ENCODE results near the gene IST1. TPM values are rescaled to one million over a fixed set of nuclear protein-coding genes. Genes with fewer than 3 reads are reported as not detected.

IST1 gene
- total and polyA plus RNA-seq, 9 of the 15 experiments (the other 6 are each of a cell fraction or from before 2014, with no cell fraction given) = 135 to 334 (median 188) TPM

DNA sequence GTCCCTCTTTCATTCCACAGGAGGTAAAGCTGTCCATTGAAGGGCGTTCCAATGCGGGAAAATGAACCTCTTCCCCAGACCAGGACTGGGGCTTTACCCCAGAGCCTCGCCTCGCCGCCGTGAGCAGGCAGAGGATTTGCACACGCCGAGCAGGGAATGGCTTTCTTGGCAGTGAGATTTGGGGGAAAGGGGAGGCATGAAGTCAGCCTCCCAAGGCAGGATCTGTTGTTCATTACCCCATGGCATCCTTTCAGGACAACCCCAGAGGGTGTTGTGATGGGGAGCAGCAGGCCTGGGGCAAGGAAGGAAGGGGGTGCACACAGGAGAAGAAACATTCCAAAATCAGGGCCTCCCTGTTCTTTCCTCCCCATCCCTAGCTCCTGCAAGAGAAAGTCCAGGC lies 43.6 kb upstream of the IST1 start:
- H3K79me2 ChIP-seq (ENCODE audit: control insufficient read depth, insufficient read depth, low read length) = peaks cover 14% of the 10 kb centered on the region

DNA sequence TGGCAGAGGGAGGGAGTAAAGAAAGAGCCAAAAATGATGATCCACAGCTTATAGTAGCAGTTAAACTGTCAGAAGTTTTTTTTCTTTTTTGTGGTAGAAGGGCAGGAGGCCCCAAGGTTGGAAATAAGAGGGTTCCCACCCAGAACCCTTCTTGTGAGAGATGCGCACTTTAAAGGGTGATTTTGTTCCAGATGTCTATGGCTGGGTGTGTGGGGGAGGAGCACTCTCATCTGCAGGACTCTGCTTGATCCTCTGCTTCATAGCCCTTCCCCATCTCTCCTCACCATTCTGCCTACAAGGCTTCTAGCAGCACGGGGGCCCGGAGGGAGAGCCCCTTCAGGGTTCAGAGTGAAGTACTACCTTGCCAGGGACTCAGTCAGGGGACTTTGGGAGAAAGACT lies 43.2 kb upstream of the IST1 start:
- H2AFZ ChIP-seq (ENCODE audit: low read depth, low read length) = no peak overlapping the region
- 77% methylated on average over 3 of the region's 3 CpGs for WGBS (ENCODE audit: insufficient coverage, low coverage, missing lambda C conversion rate)
- CTCF ChIA-PET (ENCODE audit: low intra/inter-chr PET ratio) = no interaction called here
- FAIRE-seq = no peak
- peaks cover 4% of the 10 kb centered on the region for H4K20me1 ChIP-seq (replicated peaks; ENCODE audit: control insufficient read depth, insufficient read depth, low read length)
- no peaks in the 10 kb centered on the region for H3K27me3 ChIP-seq (ENCODE audit: control insufficient read depth in 2 of 2, insufficient read depth in 2 of 2, low read length in 2 of 2)
- no peak overlapping the region for H3K27ac ChIP-seq (ENCODE audit: extremely low read depth, low read depth, low read length)
- no peak overlapping the region for H3K4me3 ChIP-seq
- peaks cover 3% of the 10 kb centered on the region for H3K9me1 ChIP-seq (ENCODE audit: control insufficient read depth, insufficient read depth, low read length)
- H3K4me2 ChIP-seq (ENCODE audit: insufficient read depth, low read length) = no peak overlapping the region
- no peaks in the 10 kb centered on the region; a peak in 1 of 5 replicates for H3K4me1 ChIP-seq (replicated peaks in 1 of 2; ENCODE audit: control insufficient read depth in 2 of 2, insufficient read depth in 2 of 2, low read length in 2 of 2)
- no peaks in the 10 kb centered on the region for H3K9me3 ChIP-seq (replicated peaks; ENCODE audit: control insufficient read depth, insufficient read depth, low read depth, low read length)
- DNase-seq (ENCODE audit: extremely low read depth in 1 of 4, low spot score in 3 of 4) = no peak
- peaks cover 63% of the 10 kb centered on the region for H3K36me3 ChIP-seq (ENCODE audit: control insufficient read depth, insufficient read depth, low read length)
- no peak for ATAC-seq
- intact Hi-C loops (cut with micrococcal nuclease) (no loop called here), in situ Hi-C loops (cut with MboI) (no loop called here)
- no peak overlapping the region for H3K9ac ChIP-seq (ENCODE audit: insufficient read depth in 1 of 2, low read depth in 2 of 2, low read length in 2 of 2)
- POLR2A ChIA-PET = interaction anchor here (0.7 to 2.2 kb wide), 3 partner anchors 10 to 171 kb away, joined by 3 to 18 read pairs (median 3); no protein-coding TSS in a partner anchor
- no TSS peak for BruUV-seq (replicated peaks)
- H3K79me2 ChIP-seq (ENCODE audit: control insufficient read depth, insufficient read depth, low read length) = peaks cover 10% of the 10 kb centered on the region
- TF ChIP-seq, protein P1, sequence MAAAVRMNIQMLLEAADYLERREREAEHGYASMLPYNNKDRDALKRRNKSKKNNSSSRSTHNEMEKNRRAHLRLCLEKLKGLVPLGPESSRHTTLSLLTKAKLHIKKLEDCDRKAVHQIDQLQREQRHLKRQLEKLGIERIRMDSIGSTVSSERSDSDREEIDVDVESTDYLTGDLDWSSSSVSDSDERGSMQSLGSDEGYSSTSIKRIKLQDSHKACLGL (CRISPR knock-in tag; IDR thresholded peaks at IDR 0.05; ENCODE audit: borderline replicate concordance, poor library complexity, severe bottlenecking) = no peak
- TF ChIP-seq CBFA2T2 (conservative IDR thresholded peaks at IDR 0.05) = no peak
- TF ChIP-seq ZKSCAN3 (CRISPR knock-in tag; IDR thresholded peaks at IDR 0.05) = no peak
- TF ChIP-seq RFX5 (IDR thresholded peaks at IDR 0.05; ENCODE audit: low read depth, low read length) = no peak
- TF ChIP-seq RBBP5 (IDR thresholded peaks at IDR 0.05; ENCODE audit: borderline replicate concordance, insufficient read depth, low read length, poor library complexity, severe bottlenecking) = no peak
- TF ChIP-seq NR2C1 (IDR thresholded peaks at IDR 0.05) = no peak
- TF ChIP-seq NR2C1 (tag; IDR thresholded peaks at IDR 0.05) = no peak
- no peak for TF ChIP-seq RFX7 (CRISPR knock-in tag; IDR thresholded peaks at IDR 0.05)
- TF ChIP-seq, protein P2, sequence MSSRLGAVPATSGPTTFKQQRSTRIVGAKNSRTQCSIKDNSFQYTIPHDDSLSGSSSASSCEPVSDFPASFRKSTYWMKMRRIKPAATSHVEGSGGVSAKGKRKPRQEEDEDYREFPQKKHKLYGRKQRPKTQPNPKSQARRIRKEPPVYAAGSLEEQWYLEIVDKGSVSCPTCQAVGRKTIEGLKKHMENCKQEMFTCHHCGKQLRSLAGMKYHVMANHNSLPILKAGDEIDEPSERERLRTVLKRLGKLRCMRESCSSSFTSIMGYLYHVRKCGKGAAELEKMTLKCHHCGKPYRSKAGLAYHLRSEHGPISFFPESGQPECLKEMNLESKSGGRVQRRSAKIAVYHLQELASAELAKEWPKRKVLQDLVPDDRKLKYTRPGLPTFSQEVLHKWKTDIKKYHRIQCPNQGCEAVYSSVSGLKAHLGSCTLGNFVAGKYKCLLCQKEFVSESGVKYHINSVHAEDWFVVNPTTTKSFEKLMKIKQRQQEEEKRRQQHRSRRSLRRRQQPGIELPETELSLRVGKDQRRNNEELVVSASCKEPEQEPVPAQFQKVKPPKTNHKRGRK (tag; IDR thresholded peaks at IDR 0.05) = no peak
- TF ChIP-seq MTA3 (IDR thresholded peaks at IDR 0.05; ENCODE audit: borderline replicate concordance) = no peak
- TF ChIP-seq SAFB (IDR thresholded peaks at IDR 0.05; ENCODE audit: borderline replicate concordance, low read depth, low read length) = no peak
- TF ChIP-seq POLR2G (IDR thresholded peaks at IDR 0.05; ENCODE audit: low read depth, low read length) = no peak
- no peak for TF ChIP-seq TCF3 (CRISPR knock-in tag; IDR thresholded peaks at IDR 0.05)

More for the DNA sequence above, 43.6 kb upstream of the IST1 start:
- BruUV-seq (replicated peaks) = no TSS peak
- Histone ChIP-seq H3K4me2 (ENCODE audit: insufficient read depth, low read length) (no peak overlapping the region), H3K9me3 (replicated peaks; ENCODE audit: control insufficient read depth, insufficient read depth, low read depth, low read length) (no peaks in the 10 kb centered on the region), H3K36me3 (ENCODE audit: control insufficient read depth, insufficient read depth, low read length) (peaks cover 63% of the 10 kb centered on the region), H3K27ac (ENCODE audit: extremely low read depth, low read depth, low read length) (no peak overlapping the region), H3K4me1 (replicated peaks in 1 of 2; ENCODE audit: control insufficient read depth in 2 of 2, insufficient read depth in 2 of 2, low read length in 2 of 2) (no peaks in the 10 kb centered on the region; a peak in 1 of 5 replicates), H3K27me3 (ENCODE audit: control insufficient read depth in 2 of 2, insufficient read depth in 2 of 2, low read length in 2 of 2) (no peaks in the 10 kb centered on the region), H3K9ac (ENCODE audit: insufficient read depth in 1 of 2, low read depth in 2 of 2, low read length in 2 of 2) (no peak overlapping the region), H3K4me3 (no peak overlapping the region), H2AFZ (ENCODE audit: low read depth, low read length) (no peak overlapping the region), H3K9me1 (ENCODE audit: control insufficient read depth, insufficient read depth, low read length) (peaks cover 3% of the 10 kb centered on the region), H4K20me1 (replicated peaks; ENCODE audit: control insufficient read depth, insufficient read depth, low read length) (peaks cover 4% of the 10 kb centered on the region)
- ATAC-seq = no peak
- intact Hi-C loops (cut with micrococcal nuclease) (no loop called here), in situ Hi-C loops (cut with MboI) (no loop called here)
- TF ChIP-seq EHMT2 (IDR thresholded peaks at IDR 0.05) (no peak), ZNF140 (CRISPR knock-in tag; IDR thresholded peaks at IDR 0.05) (no peak), SMAD3 (CRISPR knock-in tag; conservative IDR thresholded peaks at IDR 0.05) (no peak), RAD21 (CRISPR knock-in tag; conservative IDR thresholded peaks at IDR 0.05 in 1 of 2, IDR thresholded peaks at IDR 0.05 in 1 of 2) (no peak), CHCHD3 (CRISPR knock-in tag; IDR thresholded peaks at IDR 0.05) (no peak), NFRKB (IDR thresholded peaks at IDR 0.05; ENCODE audit: low read depth) (no peak), CBX5 (IDR thresholded peaks at IDR 0.05; ENCODE audit: borderline replicate concordance, low read depth) (no peak), SIRT6 (IDR thresholded peaks at IDR 0.05; ENCODE audit: low read depth, low read length) (no peak)
- ChIA-PET POLR2A (interaction anchor here (0.7 to 2.2 kb wide), 3 partner anchors 10 to 171 kb away, joined by 3 to 18 read pairs (median 3); no protein-coding TSS in a partner anchor), CTCF (ENCODE audit: low intra/inter-chr PET ratio) (no interaction called here)
- no peak for DNase-seq (ENCODE audit: extremely low read depth in 1 of 4, low spot score in 3 of 4)
- WGBS (ENCODE audit: insufficient coverage, low coverage, missing lambda C conversion rate) = 94% methylated on average over 8 of the region's 8 CpGs
- FAIRE-seq = no peak

Measured in K562 (cell line).